ENCODE measurements around the gene USP3. TPM values are rescaled to one million over a fixed set of nuclear protein-coding genes. Genes with fewer than 3 reads are reported as not detected.

USP3 gene
- total and polyA plus RNA-seq, 2 of the 13 experiments (the other 11 are each of a cell fraction or from before 2014, with no cell fraction given): 14.3 to 61.2 TPM

- POLR2A ChIA-PET: no interaction called here
- no peaks in the 10 kb centered on the region for H3K9me3 ChIP-seq (ENCODE audit: low read length)
- no peak overlapping the region for H3K27ac ChIP-seq (ENCODE audit: extremely low read length, insufficient read depth, low read length)
- H2AFZ ChIP-seq (ENCODE audit: low read length): no peak overlapping the region
- H3K79me2 ChIP-seq (ENCODE audit: insufficient read depth, low read length): no peaks in the 10 kb centered on the region
- CTCF ChIA-PET (ENCODE audit: low intra/inter-chr PET ratio, low total read pairs): no interaction called here
- no peak overlapping the region for H3K4me3 ChIP-seq (replicated peaks in 1 of 3; ENCODE audit: insufficient read depth in 1 of 3, low read depth in 2 of 3, low read length in 3 of 3)
- no peaks in the 10 kb centered on the region for H3K4me1 ChIP-seq (ENCODE audit: insufficient read depth, low read length)
- ATAC-seq: no peak
- FAIRE-seq: no peak
- H3K4me2 ChIP-seq (ENCODE audit: low read depth, low read length): no peak overlapping the region
- no TSS peak for BruUV-seq (replicated peaks)
- H3K9ac ChIP-seq (ENCODE audit: insufficient read depth, low read depth, low read length): no peak overlapping the region
- intact Hi-C loops (cut with micrococcal nuclease; ENCODE audit: unreplicated experiment) (no loop called here), in situ Hi-C loops (cut with HindIII; ENCODE audit: extremely low pct_ligation_motif_present, low pct_unique_long_range_greater_than_20kb) (no loop called here)
- DNase-seq (ENCODE audit: low spot score): no peak
- H3K36me3 ChIP-seq (replicated peaks in 1 of 2; ENCODE audit: control insufficient read depth in 1 of 2, insufficient read depth in 2 of 2, low read length in 2 of 2): peaks cover 7 to 55% of the 10 kb centered on the region in 2 experiments; a peak in 3 of 5 replicates
- H4K20me1 ChIP-seq (ENCODE audit: insufficient read depth, low read length): no peaks in the 10 kb centered on the region
- H3K27me3 ChIP-seq (ENCODE audit: control insufficient read depth in 1 of 2, insufficient read depth in 2 of 2, low read length in 2 of 2): no peaks in the 10 kb centered on the region
- 96% methylated on average over 3 of the region's 3 CpGs for WGBS (ENCODE audit: low lambda C conversion rate)
- TF ChIP-seq ZFP90 (CRISPR knock-in tag; IDR thresholded peaks at IDR 0.05; ENCODE audit: borderline replicate concordance) (no peak), ZNF142 (CRISPR knock-in tag; IDR thresholded peaks at IDR 0.05) (no peak), TRIM24 (CRISPR knock-in tag; IDR thresholded peaks at IDR 0.05) (no peak), USF2 (IDR thresholded peaks at IDR 0.05; ENCODE audit: low read depth, low read length) (no peak), USF2 (CRISPR knock-in tag; IDR thresholded peaks at IDR 0.05; ENCODE audit: borderline replicate concordance) (no peak), ZHX1 (CRISPR knock-in tag; IDR thresholded peaks at IDR 0.05; ENCODE audit: low read depth) (no peak), ZNF607 (CRISPR knock-in tag; IDR thresholded peaks at IDR 0.05; ENCODE audit: borderline replicate concordance) (no peak)
These were observed 135.8 kb downstream of the USP3 start for GRCh38 chr15:63640146-63640545.

All from HepG2 (cell line).